Endothelial cell of umbilical vein (primary cell): ENCODE results near the gene SH3PXD2A.

Experiments
- CTCF ChIP-seq, 2 donors: IDR thresholded peaks; 1 replicate in 1 of 2; 2 replicates in 1 of 2; pipeline ENCODE4 v1.5.1; 2011; ENCODE audit warnings: low read length in 2 of 2, mild to moderate bottlenecking in 2 of 2, moderate library complexity in 2 of 2, control low read depth in 1 of 2, inconsistent platforms in 1 of 2, low read depth in 1 of 2; ENCODE audit not compliant: insufficient read depth in 1 of 2; ENCODE audit errors: extremely low read depth in 1 of 2
- JUN ChIP-seq: IDR thresholded peaks from 2 replicates; pipeline ENCODE4 v1.6.1; 2011; ENCODE audit warnings: borderline replicate concordance, low read depth; ENCODE audit not compliant: insufficient read length, insufficient read depth
- MYC ChIP-seq: IDR thresholded peaks from one replicate; pipeline ENCODE4 v1.6.1; 2011; ENCODE audit warnings: mild to moderate bottlenecking, low read depth, low read length
- POLR2A ChIP-seq: IDR thresholded peaks from 2 replicates; pipeline ENCODE4 v1.6.1; 2012; ENCODE audit warnings: low read depth, mild to moderate bottlenecking, control low read depth, low read length
- POLR2AphosphoS5 ChIP-seq: IDR thresholded peaks from 2 replicates; pipeline ENCODE4 v1.6.1; 2012; ENCODE audit warnings: low read depth, mild to moderate bottlenecking, control low read depth, low read length, moderate library complexity; ENCODE audit not compliant: insufficient read depth

GRCh38 chr10:103804871-103805270, 50.5 kb downstream of the SH3PXD2A start:
- TF ChIP-seq MYC: no peak
- no peak for TF ChIP-seq JUN
- no peak for TF ChIP-seq CTCF (IDR thresholded peaks at IDR 0.05; ENCODE audit: extremely low read depth in 1 of 2, insufficient read depth in 1 of 2, low read depth in 1 of 2, low read length in 2 of 2)
- TF ChIP-seq POLR2A: no peak
- TF ChIP-seq POLR2AphosphoS5: no peak
